HepG2 (cell line): Measurements from ENCODE around the gene PGR. TPM values are rescaled to one million over a fixed set of nuclear protein-coding genes. Genes with fewer than 3 reads are reported as not detected.

ENCODE experiments used
- ATAC-seq: fragments of 200-7000 bp; cut with Tn5 transposase; 3 replicates; pipeline ENCODE4 v1.9.1; 2020; ENCODE audit warnings: mild to moderate bottlenecking, moderate library complexity
- BruUV-seq: library from RNA; stranded (reverse); fragments of 400-500 nt; replicated peaks from 2 replicates; lab custom pipeline; 2021; lab: Mats Ljungman, UMichigan
- CTCF ChIA-PET: fragments of 300-600 bp; formaldehyde crosslinking; extraction: SDS; loops from one replicate; lab custom pipeline; 2021; ENCODE audit warnings: low total read pairs, inconsistent platforms, low intra/inter-chr PET ratio; lab: Yijun Ruan, JAX
- POLR2A ChIA-PET: fragments of 350-600 bp; sonication (Branson Sonifier 250); formaldehyde crosslinking; loops from one replicate; lab custom pipeline; 2020; ENCODE audit warnings: antibody characterized with exemption, inconsistent platforms; lab: Yijun Ruan, JAX
- DNase-seq: peaks from one replicate; pipeline ENCODE4 v3.0.0-alpha.2; 2015; ENCODE audit warnings: low spot score
- FAIRE-seq: peaks from 3 replicates; lab custom pipeline; 2011; peaks lifted over from hg19 to GRCh38; lab: Jason Lieb, UNC
- H2AFZ ChIP-seq: one replicate; pipeline ENCODE4 v1.6.1; 2011; ENCODE audit warnings: low read length, inconsistent platforms
- H3K27ac ChIP-seq: fragments of 300-600 bp; 3 replicates; pipeline ENCODE4 v1.8.0; 2011; ENCODE audit warnings: mixed run types, mild to moderate bottlenecking, mixed read lengths, low read length, inconsistent platforms; ENCODE audit not compliant: insufficient read depth; ENCODE audit errors: extremely low read length
- H3K27me3 ChIP-seq, 2 experiments: fragments of 200-600 bp in 1 of 2; 2 replicates in 1 of 2; 3 replicates in 1 of 2; pipeline versions ENCODE4 v1.6.0 to v1.8.0; 2011; ENCODE audit warnings: low read length in 2 of 2, mild to moderate bottlenecking in 2 of 2, moderate library complexity in 2 of 2, inconsistent platforms in 1 of 2; ENCODE audit not compliant: insufficient read depth in 2 of 2, control insufficient read depth in 1 of 2
- H3K36me3 ChIP-seq, 2 experiments: fragments of 200-600 bp in 1 of 2; replicated peaks in 1 of 2; 2 replicates in 1 of 2; 3 replicates in 1 of 2; pipeline versions ENCODE4 v1.5.1 to v1.8.0; 2011; ENCODE audit warnings: low read length in 2 of 2, inconsistent platforms in 1 of 2; ENCODE audit not compliant: insufficient read depth in 2 of 2, control insufficient read depth in 1 of 2
- H3K4me1 ChIP-seq: 2 replicates; pipeline ENCODE4 v1.5.1; 2012; ENCODE audit warnings: low read length, inconsistent platforms; ENCODE audit not compliant: insufficient read depth
- H3K4me2 ChIP-seq: 2 replicates; pipeline ENCODE4 v1.6.0; 2011; ENCODE audit warnings: low read depth, low read length, inconsistent platforms
- H3K4me3 ChIP-seq, 3 experiments: fragments of 200-600 bp in 1 of 3; sonication (generic), shearing (Covaris generic) in 1 of 3; replicated peaks in 1 of 3; 2 replicates each; pipeline ENCODE4 v1.5.1; 2011 to 2016; ENCODE audit warnings: low read length in 3 of 3, inconsistent platforms in 2 of 3, low read depth in 2 of 3, mild to moderate bottlenecking in 2 of 3, control low read depth in 1 of 3, mixed read lengths in 1 of 3; ENCODE audit not compliant: insufficient read depth in 1 of 3
- H3K79me2 ChIP-seq: one replicate; pipeline ENCODE4 v1.6.1; 2011; ENCODE audit warnings: low read length, inconsistent platforms; ENCODE audit not compliant: insufficient read depth
- H3K9ac ChIP-seq: 2 replicates; pipeline ENCODE4 v1.6.0; 2011; ENCODE audit warnings: mild to moderate bottlenecking, low read depth, low read length, inconsistent platforms; ENCODE audit not compliant: insufficient read depth
- H3K9me3 ChIP-seq: 2 replicates; pipeline ENCODE4 v1.5.1; 2012; ENCODE audit warnings: mild to moderate bottlenecking, low read length
- H4K20me1 ChIP-seq: 2 replicates; pipeline ENCODE4 v1.6.0; 2011; ENCODE audit warnings: inconsistent platforms, mild to moderate bottlenecking, low read length, moderate library complexity; ENCODE audit not compliant: insufficient read depth
- EEA1 ChIP-seq: sonication (generic); formaldehyde crosslinking; IDR thresholded peaks from 2 replicates; pipeline ENCODE4 v1.5.1; 2020; ENCODE audit warnings: mild to moderate bottlenecking, missing genetic modification reagents, borderline replicate concordance
- MAFF ChIP-seq: IDR thresholded peaks from 2 replicates; pipeline ENCODE4 v1.6.1; 2011; ENCODE audit warnings: low read depth, low read length, improper control_type of control experiment
- RBFOX2 ChIP-seq: fragments of 200-400 bp; formaldehyde crosslinking; IDR thresholded peaks from 2 replicates; pipeline ENCODE4 v1.6.1; 2017; ENCODE audit warnings: low read depth, mild to moderate bottlenecking, low read length
- RXRB ChIP-seq: IDR thresholded peaks from 2 replicates; pipeline ENCODE4 v1.6.1; 2016; ENCODE audit warnings: borderline replicate concordance, missing genetic modification reagents, missing compliant biosample characterization
- SMAD3 ChIP-seq: sonication (generic); formaldehyde crosslinking; IDR thresholded peaks from 2 replicates; pipeline ENCODE4 v1.4.0; 2020; ENCODE audit warnings: missing genetic modification reagents
- SP1 ChIP-seq, 2 experiments: fragments of 450-650 bp in 1 of 2; sonication (generic) in 1 of 2; formaldehyde crosslinking in 1 of 2; IDR thresholded peaks; 2 replicates each; pipeline versions ENCODE4 v1.4.0 to v1.6.1; 2016 to 2020; ENCODE audit warnings: missing genetic modification reagents in 1 of 2
- TBP ChIP-seq: sonication (generic); formaldehyde crosslinking; IDR thresholded peaks from 2 replicates; pipeline ENCODE4 v1.5.0; 2020; ENCODE audit warnings: missing genetic modification reagents
- TCF12 ChIP-seq, 2 experiments: fragments of 450-650 bp in 1 of 2; sonication (generic) in 1 of 2; formaldehyde crosslinking in 1 of 2; IDR thresholded peaks; 2 replicates each; pipeline versions ENCODE4 v1.6.1 to v1.8.0; 2017 to 2022; ENCODE audit warnings: antibody characterized with exemption in 1 of 2, mild to moderate bottlenecking in 1 of 2, missing genetic modification reagents in 1 of 2, moderate library complexity in 1 of 2
- TOPORS ChIP-seq: sonication (generic); formaldehyde crosslinking; IDR thresholded peaks from 2 replicates; pipeline ENCODE4 v1.8.0; 2023; ENCODE audit warnings: mild to moderate bottlenecking, missing genetic modification reagents
- ZFYVE20 ChIP-seq: sonication (generic); formaldehyde crosslinking; IDR thresholded peaks from 2 replicates; pipeline ENCODE4 v1.8.0; 2023; ENCODE audit warnings: low read depth, mild to moderate bottlenecking, moderate library complexity, missing genetic modification reagents, borderline replicate concordance
- ZNF230 ChIP-seq: sonication (generic); formaldehyde crosslinking; IDR thresholded peaks from 2 replicates; pipeline ENCODE4 v1.4.0; 2020; ENCODE audit warnings: mild to moderate bottlenecking, missing genetic modification reagents
- ZNF30 ChIP-seq: sonication (generic); formaldehyde crosslinking; IDR thresholded peaks from 2 replicates; pipeline ENCODE4 v1.5.0; 2020; ENCODE audit warnings: mild to moderate bottlenecking, missing genetic modification reagents
- ZNF343 ChIP-seq: sonication (generic); formaldehyde crosslinking; IDR thresholded peaks from 2 replicates; pipeline ENCODE4 v1.4.0; 2020; ENCODE audit warnings: mild to moderate bottlenecking, missing genetic modification reagents
- ZSCAN31 ChIP-seq: sonication (generic); formaldehyde crosslinking; IDR thresholded peaks from 2 replicates; pipeline ENCODE4 v1.5.0; 2020; ENCODE audit warnings: low read depth, mild to moderate bottlenecking, missing genetic modification reagents
- WGBS: methylation state at CpG from one replicate; pipeline ENCODE4 v1.1.6; 2017; ENCODE audit warnings: low lambda C conversion rate; 5-methylcytosine and 5-hydroxymethylcytosine counted together
- in situ Hi-C: cut with HindIII; loops from 2 replicates; pipeline ENCODE4 v1.10.0; 2017; ENCODE audit warnings: low pct_unique_long_range_greater_than_20kb; ENCODE audit not compliant: extremely low pct_ligation_motif_present
- intact Hi-C: fragments of 100-400 bp; cut with micrococcal nuclease; formaldehyde crosslinking; loops from one replicate; pipeline ENCODE4 v1.10.0; 2022; ENCODE audit not compliant: unreplicated experiment
- polyA plus RNA-seq, 8 experiments: library from polyadenylated mRNA; depleted of rRNA in 3 of 8; stranded (reverse) in 7 of 8; unstranded in 1 of 8; fragments of >200 nt; fragmentation: Illumina TruSeq in 4 of 8; extraction: Trizol in 4 of 8; gene quantifications; 2 replicates each; pipeline versions ENCODE4 v1.2.1 to v1.2.3, GENCODE V29; 2011 to 2016; ENCODE audit warnings: low read depth in 4 of 8, missing spikeins in 1 of 8, mixed read lengths in 1 of 8; ENCODE audit not compliant: insufficient read depth in 1 of 8
- total RNA-seq, 5 experiments: library from RNA; depleted of rRNA; stranded (reverse); fragments of >200 nt; fragmentation: Illumina TruSeq; extraction: Trizol; gene quantifications; 2 replicates each; pipeline ENCODE4 v1.2.3, GENCODE V29; 2016; ENCODE audit warnings: low read depth in 1 of 5
- TF ChIP-seq, protein P1 (sequence below): sonication (generic); formaldehyde crosslinking; IDR thresholded peaks from 2 replicates; pipeline ENCODE4 v1.5.0; 2020; ENCODE audit warnings: missing genetic modification reagents
- TF ChIP-seq, protein P2 (sequence below), 2 experiments: sonication (generic) in 1 of 2; formaldehyde crosslinking in 1 of 2; IDR thresholded peaks; 2 replicates each; pipeline versions ENCODE4 v1.4.0 to v1.6.1; 2018 to 2020; ENCODE audit warnings: missing genetic modification reagents in 2 of 2, borderline replicate concordance in 1 of 2, low read depth in 1 of 2, mild to moderate bottlenecking in 1 of 2, missing biosample characterization in 1 of 2
- TF ChIP-seq, protein P3 (sequence below): sonication (generic); formaldehyde crosslinking; IDR thresholded peaks from 2 replicates; pipeline ENCODE4 v1.5.0; 2020; ENCODE audit warnings: mild to moderate bottlenecking, missing genetic modification reagents, borderline replicate concordance
- TF ChIP-seq, protein P4 (sequence below): IDR thresholded peaks from 2 replicates; pipeline ENCODE4 v1.6.1; 2016; ENCODE audit warnings: low read depth

The PGR gene
- total and polyA plus RNA-seq, 2 of the 13 experiments (the other 11 are each of a cell fraction or from before 2014, with no cell fraction given) = not detected

DNA sequence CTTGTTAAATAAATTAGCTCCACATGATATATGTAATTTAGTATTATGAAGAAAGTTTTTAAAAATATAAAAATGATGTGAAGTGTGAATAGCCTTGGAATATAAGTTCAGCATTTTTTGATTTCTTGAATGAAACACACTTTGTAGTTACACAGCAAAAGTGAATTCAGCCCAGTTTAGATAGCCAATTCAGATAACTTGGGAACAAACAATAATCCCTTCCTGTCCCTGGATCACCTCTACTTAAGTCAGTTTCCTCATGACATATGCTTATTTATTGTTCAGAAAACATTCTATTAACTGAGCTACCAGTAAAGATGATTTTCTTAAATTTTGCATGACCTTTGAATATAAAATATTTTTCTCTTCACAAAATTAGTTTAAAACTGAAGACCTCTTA is 107.4 kb downstream of the PGR start (continued):
- TF ChIP-seq, protein P1, sequence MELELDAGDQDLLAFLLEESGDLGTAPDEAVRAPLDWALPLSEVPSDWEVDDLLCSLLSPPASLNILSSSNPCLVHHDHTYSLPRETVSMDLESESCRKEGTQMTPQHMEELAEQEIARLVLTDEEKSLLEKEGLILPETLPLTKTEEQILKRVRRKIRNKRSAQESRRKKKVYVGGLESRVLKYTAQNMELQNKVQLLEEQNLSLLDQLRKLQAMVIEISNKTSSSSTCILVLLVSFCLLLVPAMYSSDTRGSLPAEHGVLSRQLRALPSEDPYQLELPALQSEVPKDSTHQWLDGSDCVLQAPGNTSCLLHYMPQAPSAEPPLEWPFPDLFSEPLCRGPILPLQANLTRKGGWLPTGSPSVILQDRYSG (CRISPR knock-in tag) = no peak
- TF ChIP-seq, protein P2, sequence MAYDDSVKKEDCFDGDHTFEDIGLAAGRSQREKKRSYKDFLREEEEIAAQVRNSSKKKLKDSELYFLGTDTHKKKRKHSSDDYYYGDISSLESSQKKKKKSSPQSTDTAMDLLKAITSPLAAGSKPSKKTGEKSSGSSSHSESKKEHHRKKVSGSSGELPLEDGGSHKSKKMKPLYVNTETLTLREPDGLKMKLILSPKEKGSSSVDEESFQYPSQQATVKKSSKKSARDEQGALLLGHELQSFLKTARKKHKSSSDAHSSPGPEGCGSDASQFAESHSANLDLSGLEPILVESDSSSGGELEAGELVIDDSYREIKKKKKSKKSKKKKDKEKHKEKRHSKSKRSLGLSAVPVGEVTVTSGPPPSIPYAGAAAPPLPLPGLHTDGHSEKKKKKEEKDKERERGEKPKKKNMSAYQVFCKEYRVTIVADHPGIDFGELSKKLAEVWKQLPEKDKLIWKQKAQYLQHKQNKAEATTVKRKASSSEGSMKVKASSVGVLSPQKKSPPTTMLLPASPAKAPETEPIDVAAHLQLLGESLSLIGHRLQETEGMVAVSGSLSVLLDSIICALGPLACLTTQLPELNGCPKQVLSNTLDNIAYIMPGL (CRISPR knock-in tag; IDR thresholded peaks at IDR 0.05; ENCODE audit: borderline replicate concordance in 1 of 2, low read depth in 1 of 2) = no peak
- TF ChIP-seq TOPORS (no peak), RBFOX2 (no peak), EEA1 (CRISPR knock-in tag) (no peak), ZNF230 (no peak)

DNA sequence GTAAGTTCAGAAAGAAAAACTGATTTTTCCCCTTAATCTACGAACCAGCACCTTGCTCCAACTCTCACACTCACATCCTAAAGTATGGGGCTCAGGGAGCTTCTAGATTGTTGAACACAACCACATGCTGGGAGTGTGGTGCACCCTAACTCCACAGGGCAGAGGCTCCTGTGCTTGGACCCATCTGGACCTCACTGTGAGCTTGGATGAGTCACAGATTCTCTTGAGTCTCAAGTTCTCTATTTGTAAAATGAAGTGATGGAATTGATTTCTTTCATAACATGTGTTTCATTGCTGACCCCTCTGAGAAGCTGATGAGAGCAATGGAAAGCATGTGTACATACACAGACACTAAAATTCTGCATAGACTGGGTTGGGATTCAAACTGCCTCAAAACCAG is 109.7 kb downstream of the PGR start:
- FAIRE-seq = no peak
- BruUV-seq = no TSS peak
- H2AFZ ChIP-seq = no peak overlapping the region
- H3K4me2 ChIP-seq = no peak overlapping the region
- H3K4me3 ChIP-seq = no peak overlapping the region
- in situ Hi-C loops = no loop called here
- CTCF ChIA-PET = no interaction called here
- no peak for ATAC-seq
- no peaks in the 10 kb centered on the region for H3K36me3 ChIP-seq
- POLR2A ChIA-PET = no interaction called here
- no peak overlapping the region for H3K9ac ChIP-seq
- no peak overlapping the region for H3K27ac ChIP-seq
- H3K27me3 ChIP-seq = no peaks in the 10 kb centered on the region
- no peak for DNase-seq
- 0% methylated on average over 1 of the region's 1 CpG for WGBS
- no peaks in the 10 kb centered on the region for H4K20me1 ChIP-seq
- intact Hi-C loops = no loop called here
- H3K79me2 ChIP-seq = no peaks in the 10 kb centered on the region
- no peaks in the 10 kb centered on the region for H3K9me3 ChIP-seq
- H3K4me1 ChIP-seq = no peaks in the 10 kb centered on the region
- TF ChIP-seq TBP (CRISPR knock-in tag) = no peak
- TF ChIP-seq MAFF = no peak
- no peak for TF ChIP-seq ZFYVE20
- TF ChIP-seq, protein P3, sequence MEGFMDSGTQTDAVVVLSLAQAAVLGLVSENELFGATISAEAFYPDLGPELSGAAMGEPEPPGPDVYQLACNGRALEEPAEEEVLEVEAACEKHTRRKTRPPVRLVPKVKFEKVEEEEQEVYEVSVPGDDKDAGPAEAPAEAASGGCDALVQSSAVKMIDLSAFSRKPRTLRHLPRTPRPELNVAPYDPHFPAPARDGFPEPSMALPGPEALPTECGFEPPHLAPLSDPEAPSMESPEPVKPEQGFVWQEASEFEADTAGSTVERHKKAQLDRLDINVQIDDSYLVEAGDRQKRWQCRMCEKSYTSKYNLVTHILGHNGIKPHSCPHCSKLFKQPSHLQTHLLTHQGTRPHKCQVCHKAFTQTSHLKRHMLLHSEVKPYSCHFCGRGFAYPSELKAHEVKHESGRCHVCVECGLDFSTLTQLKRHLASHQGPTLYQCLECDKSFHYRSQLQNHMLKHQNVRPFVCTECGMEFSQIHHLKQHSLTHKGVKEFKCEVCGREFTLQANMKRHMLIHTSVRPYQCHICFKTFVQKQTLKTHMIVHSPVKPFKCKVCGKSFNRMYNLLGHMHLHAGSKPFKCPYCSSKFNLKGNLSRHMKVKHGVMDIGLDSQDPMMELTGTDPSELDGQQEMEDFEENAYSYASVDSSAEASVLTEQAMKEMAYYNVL (CRISPR knock-in tag) = no peak
- no peak for TF ChIP-seq ZSCAN31
- no peak for TF ChIP-seq SMAD3 (CRISPR knock-in tag)
- TF ChIP-seq RXRB (CRISPR knock-in tag) = no peak
- TF ChIP-seq, protein P4, sequence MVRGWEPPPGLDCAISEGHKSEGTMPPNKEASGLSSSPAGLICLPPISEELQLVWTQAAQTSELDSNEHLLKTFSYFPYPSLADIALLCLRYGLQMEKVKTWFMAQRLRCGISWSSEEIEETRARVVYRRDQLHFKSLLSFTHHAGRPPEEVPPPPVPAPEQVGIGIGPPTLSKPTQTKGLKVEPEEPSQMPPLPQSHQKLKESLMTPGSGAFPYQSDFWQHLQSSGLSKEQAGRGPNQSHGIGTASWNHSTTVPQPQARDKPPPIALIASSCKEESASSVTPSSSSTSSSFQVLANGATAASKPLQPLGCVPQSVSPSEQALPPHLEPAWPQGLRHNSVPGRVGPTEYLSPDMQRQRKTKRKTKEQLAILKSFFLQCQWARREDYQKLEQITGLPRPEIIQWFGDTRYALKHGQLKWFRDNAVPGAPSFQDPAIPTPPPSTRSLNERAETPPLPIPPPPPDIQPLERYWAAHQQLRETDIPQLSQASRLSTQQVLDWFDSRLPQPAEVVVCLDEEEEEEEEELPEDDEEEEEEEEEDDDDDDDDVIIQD (CRISPR knock-in tag) = no peak
- no peak for TF ChIP-seq TCF12 (IDR thresholded peaks at IDR 0.05)
- no peak for TF ChIP-seq TCF12 (CRISPR knock-in tag; IDR thresholded peaks at IDR 0.05)
- TF ChIP-seq ZNF343 = no peak
- no peak for TF ChIP-seq ZNF30 (CRISPR knock-in tag)
- no peak for TF ChIP-seq SP1 (IDR thresholded peaks at IDR 0.05)
- no peak for TF ChIP-seq SP1 (CRISPR knock-in tag; IDR thresholded peaks at IDR 0.05)
